Kidney (tissue), 14 donors: ENCODE results near the gene GNG7. TPM values are rescaled to one million over a fixed set of nuclear protein-coding genes. Genes with fewer than 3 reads are reported as not detected.

Source experiments
- DNase-seq, 5 donors: peaks; one replicate each; pipeline ENCODE4 v3.0.0-alpha.2; 2013 to 2020
- FAIRE-seq: peaks from 2 replicates; lab custom pipeline; 2012; peaks lifted over from hg19 to GRCh38; lab: Jason Lieb, UNC
- H3K27ac ChIP-seq, 2 donors: one replicate each; pipeline ENCODE4 v1.7.0; 2013; ENCODE audit warnings: low read depth in 2 of 2, low read length in 2 of 2, inconsistent platforms in 1 of 2
- H3K27me3 ChIP-seq: one replicate; pipeline ENCODE4 v1.7.1; 2013; ENCODE audit warnings: low read length, inconsistent platforms; ENCODE audit not compliant: control insufficient read depth, insufficient read depth
- H3K36me3 ChIP-seq, 3 donors: one replicate each; pipeline versions ENCODE4 v1.7.0 to v1.7.1; 2013; ENCODE audit warnings: low read length in 3 of 3, control low read depth in 1 of 3, inconsistent platforms in 1 of 3; ENCODE audit not compliant: insufficient read depth in 3 of 3, control insufficient read depth in 2 of 3
- H3K4me1 ChIP-seq, 3 donors: one replicate each; pipeline versions ENCODE4 v1.7.0 to v1.7.1; 2013; ENCODE audit warnings: low read length in 3 of 3, inconsistent platforms in 1 of 3, low read depth in 1 of 3; ENCODE audit not compliant: control insufficient read depth in 2 of 3, insufficient read depth in 2 of 3
- H3K4me3 ChIP-seq, 3 donors: one replicate each; pipeline versions ENCODE4 v1.7.0 to v1.8.1; 2013; ENCODE audit warnings: low read length in 3 of 3, control low read depth in 1 of 3, inconsistent platforms in 1 of 3
- H3K9ac ChIP-seq, 3 donors: one replicate each; pipeline versions ENCODE4 v1.7.0 to v1.7.1; 2013; ENCODE audit warnings: low read length in 3 of 3, control low read depth in 1 of 3, inconsistent platforms in 1 of 3
- H3K9me3 ChIP-seq, 3 donors: one replicate each; pipeline versions ENCODE4 v1.7.0 to v1.7.1; 2013; ENCODE audit warnings: low read length in 3 of 3, control low read depth in 1 of 3, inconsistent platforms in 1 of 3; ENCODE audit not compliant: control insufficient read depth in 2 of 3, insufficient read depth in 1 of 3
- CTCF ChIP-seq: IDR thresholded peaks from 3 replicates; pipeline ENCODE4 v1.5.1; 2012; ENCODE audit warnings: mild to moderate bottlenecking, moderate library complexity, borderline replicate concordance; ENCODE audit not compliant: insufficient read depth; ENCODE audit errors: extremely low read depth
- intact Hi-C: fragments of 100-400 bp; cut with DNase I; formaldehyde crosslinking; loops from one replicate; pipeline ENCODE4 v1.11.1; 2022
- polyA plus RNA-seq: library from polyadenylated mRNA; stranded (reverse); fragments of 350-450 nt; fragmentation: Illumina TruSeq; extraction: RNeasy Lipid Tissue Mini Kit (QIAGEN cat#74804); gene quantifications from one replicate; pipeline ENCODE4 v1.2.3, GENCODE V29; 2014; ENCODE audit warnings: low read depth, low replicate concordance; ENCODE audit not compliant: insufficient read depth
- total RNA-seq: library from RNA; stranded (reverse); fragmentation: NEBNext Ultra II Directional; extraction: Animal tissue kit (Norgen Biotek cat#: 25700); gene quantifications from one replicate; pipeline ENCODE4 v1.2.1, GENCODE V29; 2021
- donor health status: control.
- donor health status: control.
- donor health status: control.
- donor health status: control.
- donor health status: control.
- donor health status: DM: yes; HTN: yes; CAD: no.
- donor health status: Normal renal cell carcinoma (clear cell type).

GNG7 gene
- total and polyA plus RNA-seq, 2 donors from 2014 or later = 9.9 to 13.4 TPM

GRCh38 chr19:2740314-2740656 lies 37.8 kb upstream of the GNG7 start:
- FAIRE-seq (no peak), DNase-seq (peak in 1 of 5 donors; percentile 20)
- peak overlapping the region in 1 of 3 donors; percentile 71 for H3K4me3 ChIP-seq
- H3K36me3 ChIP-seq = peaks cover 4 to 6% (median 5%) of the 10 kb centered on the region in 3 donors
- intact Hi-C loops = no loop called here
- H3K9me3 ChIP-seq = no peaks in the 10 kb centered on the region
- H3K27me3 ChIP-seq = no peaks in the 10 kb centered on the region
- TF ChIP-seq CTCF = no peak
- H3K4me1 ChIP-seq = peaks cover 0 to 6% (median 0%) of the 10 kb centered on the region in 3 donors
- no peak overlapping the region for H3K9ac ChIP-seq
- no peak overlapping the region for H3K27ac ChIP-seq

- peak; percentile 16 for TF ChIP-seq CTCF
- peak; percentile 15 for FAIRE-seq
- no peak within 1 kb of the TSS for H3K27ac ChIP-seq
Measured at GRCh38 chr19:2739602-2740313, 37.3 kb upstream of the GNG7 start, which contains the start of gene SLC39A3. Gene SLC39A3, minus strand, starts transcription at chr19:2740017. Its CDS starts 2,760 bp downstream, at chr19:2737257.

GRCh38 chr19:2736550-2737190 lies 34.2 kb upstream of the GNG7 start:
- Histone ChIP-seq H3K27ac (no peak overlapping the region), H3K9ac (no peak overlapping the region), H3K4me1 (peaks cover 0 to 6% (median 0%) of the 10 kb centered on the region in 3 donors), H3K9me3 (no peaks in the 10 kb centered on the region), H3K36me3 (peaks cover 4 to 8% (median 6%) of the 10 kb centered on the region in 3 donors), H3K27me3 (no peaks in the 10 kb centered on the region), H3K4me3 (no peak overlapping the region)
- TF ChIP-seq CTCF = no peak
- FAIRE-seq (no peak), DNase-seq (no peak)
- intact Hi-C loops = no loop called here

More at GRCh38 chr19:2739602-2740313, 37.3 kb upstream of the GNG7 start, which contains the start of gene SLC39A3:
- Histone ChIP-seq H3K4me3 (peak within 1 kb of the TSS; percentile 71 to 91 (median 78)), H3K27me3 (no peaks in the 10 kb centered on the region), H3K36me3 (peaks cover 4 to 7% (median 6%) of the 10 kb centered on the region in 3 donors), H3K9me3 (no peaks in the 10 kb centered on the region), H3K4me1 (peaks cover 0 to 6% (median 0%) of the 10 kb centered on the region in 3 donors), H3K9ac (peak within 1 kb of the TSS; percentile 27 to 60 (median 54))
- DNase-seq = peak; percentile 98 to 99 (median 99)
- intact Hi-C loops = no loop called here
